Ammon's horn (tissue), 1 donor: ENCODE results near the gene PIGU.

ENCODE experiments used
- DNase-seq: peaks from one replicate; pipeline ENCODE4 v3.0.0-alpha.2; 2016; ENCODE audit warnings: low spot score

The PIGU gene

GRCh38 chr20:34552569-34552968, 124.3 kb downstream of the PIGU start:
- DNase-seq = no peak

- DNase-seq = no peak
Measured at GRCh38 chr20:34549929-34550305, 127.0 kb downstream of the PIGU start.

- no peak for DNase-seq
Measured at GRCh38 chr20:34549291-34549928, 127.5 kb downstream of the PIGU start.

GRCh38 chr20:34547844-34548613, 128.9 kb downstream of the PIGU start:
- DNase-seq = no peak

GRCh38 chr20:34546751-34547181, 130.1 kb downstream of the PIGU start:
- DNase-seq = no peak

GRCh38 chr20:34544109-34544796, 132.6 kb downstream of the PIGU start:
- DNase-seq = no peak

- no peak for DNase-seq
Measured at GRCh38 chr20:34543463-34544056, 133.3 kb downstream of the PIGU start.

GRCh38 chr20:34542439-34542838, 134.5 kb downstream of the PIGU start:
- no peak for DNase-seq

GRCh38 chr20:34541917-34542316, 135.0 kb downstream of the PIGU start:
- no peak for DNase-seq

GRCh38 chr20:34541264-34541901, 135.5 kb downstream of the PIGU start:
- DNase-seq = no peak

- no peak for DNase-seq
Measured at GRCh38 chr20:34540596-34541263, 136.2 kb downstream of the PIGU start.

GRCh38 chr20:34539756-34540155, 137.1 kb downstream of the PIGU start:
- no peak for DNase-seq

- DNase-seq = peak; percentile 62
Measured at GRCh38 chr20:34538671-34539123, 138.2 kb downstream of the PIGU start.

- DNase-seq = no peak
Measured at GRCh38 chr20:34537651-34538050, 139.2 kb downstream of the PIGU start.

- DNase-seq = peak; percentile 78
Measured at GRCh38 chr20:34536798-34537394, 140.0 kb downstream of the PIGU start.

GRCh38 chr20:34535857-34536256, 141.0 kb downstream of the PIGU start:
- DNase-seq = no peak

GRCh38 chr20:34535301-34535840, 141.5 kb downstream of the PIGU start:
- DNase-seq = no peak

- no peak for DNase-seq
Measured at GRCh38 chr20:34534391-34535165, 142.3 kb downstream of the PIGU start.

GRCh38 chr20:34532756-34533155, 144.1 kb downstream of the PIGU start:
- no peak for DNase-seq

- no peak for DNase-seq
Measured at GRCh38 chr20:34532320-34532719, 144.6 kb downstream of the PIGU start.
